T follicular helper cell (primary cell): Measurements from ENCODE around the gene PXN.
"Not testable (repeated sequence)": the region's sequence is repeated elsewhere in the genome, so short reads cannot be mapped to it uniquely, and the experiment has no call there.

Source experiments
- DNase-seq: peaks from one replicate; pipeline ENCODE4 v3.0.0-alpha.2; 2020; ENCODE audit warnings: low read depth

PXN gene

DNA sequence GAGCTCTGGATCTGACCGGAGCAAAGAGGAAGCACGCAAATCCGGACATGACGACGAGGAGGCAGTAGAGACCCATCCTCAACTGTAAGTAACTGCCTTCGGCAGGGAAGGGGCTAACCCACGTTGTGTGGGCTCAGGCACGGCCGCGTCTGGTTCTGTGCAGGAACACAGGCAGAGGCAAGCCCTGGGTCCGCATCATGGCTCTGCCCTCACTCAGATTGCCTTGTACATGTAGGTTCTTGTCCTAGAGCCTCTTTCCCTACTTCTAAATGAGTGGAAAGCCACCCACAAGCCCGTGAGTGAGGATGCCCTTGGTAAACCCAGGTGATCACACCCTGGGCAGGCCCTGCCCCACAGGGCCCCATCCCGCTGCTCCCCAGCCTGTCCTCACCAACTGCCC, 55.7 kb downstream of the PXN start:
- no peak for DNase-seq

DNA sequence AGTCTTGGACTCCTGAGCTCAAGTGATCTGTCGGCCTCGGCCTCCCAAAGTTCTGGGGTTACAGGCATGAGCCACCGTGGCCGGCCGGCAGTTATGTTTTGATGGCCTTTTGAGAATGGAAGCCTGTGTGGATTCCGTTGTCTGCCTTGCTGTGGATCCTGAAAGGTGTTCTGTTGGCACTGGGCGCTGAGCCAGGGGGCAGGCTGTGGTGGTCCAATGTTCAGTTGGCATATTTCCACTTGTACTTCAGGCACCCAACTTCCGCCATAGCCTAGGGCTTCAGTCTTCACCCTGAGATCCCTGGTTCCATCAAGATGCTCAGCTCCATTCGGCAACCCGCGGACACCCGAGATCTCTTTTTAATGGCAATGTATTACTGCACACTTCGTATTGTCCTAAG, 58.3 kb downstream of the PXN start:
- no peak for DNase-seq

DNA sequence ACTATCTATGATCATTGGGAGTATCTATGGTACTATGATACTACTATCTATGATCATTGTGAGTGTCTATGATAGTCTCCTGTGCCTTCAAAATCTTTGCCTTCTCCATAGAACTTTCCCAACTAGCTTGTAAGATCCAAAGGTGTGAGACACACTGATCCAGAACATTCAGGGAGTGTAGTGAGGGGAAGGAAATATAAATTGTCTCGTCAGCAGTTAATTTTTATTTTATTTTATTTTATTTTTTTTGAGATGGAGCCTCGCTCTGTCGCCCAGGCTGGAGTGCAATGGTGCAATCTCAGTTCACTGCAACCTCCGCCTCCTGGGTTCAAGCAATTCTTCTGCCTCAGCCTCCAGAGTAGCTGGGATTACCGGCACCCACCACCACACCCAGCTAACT, 58.7 kb downstream of the PXN start:
- DNase-seq = not testable (repeated sequence)

DNA sequence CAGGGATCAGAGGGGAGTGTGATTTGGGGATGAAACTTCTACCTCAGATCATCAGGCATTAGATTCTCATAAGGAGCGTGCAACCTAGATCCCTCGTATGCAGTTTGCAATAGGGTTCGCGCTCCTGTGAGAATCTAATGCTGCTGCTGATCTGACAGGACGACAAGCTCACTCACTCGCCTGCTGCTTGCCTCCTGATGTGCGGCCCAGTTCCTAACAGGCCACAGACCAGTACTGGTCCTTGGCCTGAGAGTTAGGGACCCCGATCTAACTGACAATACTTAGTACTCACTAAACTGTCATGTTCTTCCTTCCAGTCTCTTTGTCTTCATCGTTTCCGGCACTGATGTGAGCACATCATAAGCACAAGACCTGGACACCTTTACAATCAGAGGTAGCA, 59.3 kb downstream of the PXN start:
- no peak for DNase-seq

DNA sequence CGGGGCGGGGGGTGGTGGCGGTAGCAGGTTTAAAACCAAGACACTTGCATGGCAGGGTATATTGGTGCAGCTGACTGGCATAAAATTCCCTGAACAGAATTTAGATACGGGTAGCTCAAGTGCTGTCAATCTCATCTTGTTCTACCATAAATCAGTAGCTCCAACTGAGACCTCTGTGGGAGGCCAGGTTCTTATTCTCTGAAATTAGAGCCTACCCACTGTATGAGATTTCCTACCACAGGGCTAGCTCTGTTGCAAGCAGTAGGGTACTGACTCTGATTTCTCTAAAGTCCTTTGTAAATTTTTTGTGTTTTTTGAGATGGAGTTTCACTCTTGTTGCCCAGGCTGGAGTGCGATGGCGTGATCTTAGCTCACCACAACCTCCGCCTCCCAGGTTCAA, 61.4 kb downstream of the PXN start:
- no peak for DNase-seq

DNA sequence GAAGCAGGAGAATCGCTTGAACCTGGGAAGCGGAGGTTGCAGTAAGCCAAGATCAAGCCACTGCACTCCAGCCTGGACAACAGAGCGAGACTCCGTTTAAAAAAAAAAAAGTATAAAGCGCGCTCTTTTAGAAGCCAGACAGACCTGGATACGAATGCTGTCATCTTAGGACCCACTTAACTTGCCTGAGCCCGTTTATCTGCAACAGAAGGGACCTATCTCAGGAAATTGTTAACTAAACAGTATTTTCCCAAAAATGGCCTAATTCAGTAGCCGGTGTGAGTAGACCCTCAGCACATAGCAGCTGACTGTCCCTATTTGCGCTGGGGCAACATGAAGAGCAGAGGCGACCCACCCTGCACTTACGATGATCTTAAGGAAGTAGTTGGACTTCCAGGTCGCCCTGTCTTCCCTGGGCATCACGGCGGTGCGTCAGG, 65.1 kb downstream of the PXN start:
- DNase-seq = no peak

DNA sequence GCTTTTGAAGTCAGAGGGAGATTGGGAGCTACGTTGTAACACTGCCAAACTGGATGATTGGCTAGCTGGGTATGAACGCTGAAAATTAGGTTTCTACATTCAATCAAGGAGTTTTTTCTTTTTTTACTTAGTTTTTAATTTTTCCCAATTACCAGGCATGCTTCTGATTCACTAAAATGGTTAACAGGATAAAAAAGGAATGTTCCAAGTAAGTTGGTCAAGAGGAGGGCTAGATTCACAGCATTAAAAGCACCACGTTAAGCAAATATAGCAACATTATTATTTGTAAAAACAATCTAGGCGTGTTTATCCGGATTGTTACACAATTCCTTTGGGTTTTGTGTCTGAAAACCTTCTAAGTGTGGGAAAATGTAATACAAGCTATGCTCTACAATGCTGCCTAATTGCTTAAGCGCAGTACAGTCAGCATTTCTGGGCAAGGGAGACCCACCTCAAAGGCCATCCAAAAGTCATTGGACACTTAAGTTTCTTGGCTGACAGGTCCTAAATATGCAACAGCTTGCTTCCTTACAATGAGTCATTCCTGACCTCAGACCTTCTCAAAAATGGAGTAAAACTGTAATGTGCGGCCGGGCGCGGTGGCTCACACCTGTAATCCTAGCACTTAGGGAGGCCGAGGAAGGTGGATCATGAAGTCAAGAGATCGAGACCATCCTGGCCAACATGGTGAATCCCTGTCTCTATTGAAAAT, 65.8 kb downstream of the PXN start:
- no peak for DNase-seq

DNA sequence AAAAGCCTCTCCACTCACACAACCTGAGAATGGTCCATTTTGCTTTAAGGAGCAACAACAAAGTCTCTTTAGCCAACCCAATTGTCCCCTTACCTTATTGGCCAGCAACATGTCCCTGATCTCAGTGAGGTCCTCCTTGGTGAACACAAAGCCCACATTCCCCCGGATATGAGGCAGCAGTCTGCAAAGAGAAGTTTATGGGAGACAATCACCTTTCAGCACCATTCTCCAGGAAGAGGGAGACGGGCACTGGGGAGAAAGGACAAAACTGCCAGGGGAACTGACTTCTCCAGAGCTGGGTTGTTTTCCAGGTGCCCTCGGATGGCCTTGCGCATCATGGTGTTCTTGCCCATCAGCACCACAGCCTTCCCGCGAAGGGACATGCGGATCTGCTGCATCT, 66.5 kb downstream of the PXN start:
- no peak for DNase-seq

DNA sequence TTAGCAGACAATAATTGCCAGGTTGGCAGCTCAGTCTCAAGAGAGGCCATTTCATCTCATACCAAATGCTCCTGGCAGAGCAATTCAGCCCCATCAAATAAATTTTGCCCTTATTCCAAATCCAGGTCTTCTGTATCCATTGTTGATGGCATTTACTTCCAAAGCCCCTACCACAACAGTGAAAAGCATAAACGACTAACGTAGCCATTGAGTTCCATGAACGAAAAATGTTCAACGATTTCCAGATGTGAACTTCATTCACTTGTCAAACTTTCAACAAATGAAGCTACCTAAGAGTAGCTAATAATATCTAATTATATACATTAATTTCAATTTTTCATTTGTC, 68.0 kb downstream of the PXN start:
- no peak for DNase-seq

DNA sequence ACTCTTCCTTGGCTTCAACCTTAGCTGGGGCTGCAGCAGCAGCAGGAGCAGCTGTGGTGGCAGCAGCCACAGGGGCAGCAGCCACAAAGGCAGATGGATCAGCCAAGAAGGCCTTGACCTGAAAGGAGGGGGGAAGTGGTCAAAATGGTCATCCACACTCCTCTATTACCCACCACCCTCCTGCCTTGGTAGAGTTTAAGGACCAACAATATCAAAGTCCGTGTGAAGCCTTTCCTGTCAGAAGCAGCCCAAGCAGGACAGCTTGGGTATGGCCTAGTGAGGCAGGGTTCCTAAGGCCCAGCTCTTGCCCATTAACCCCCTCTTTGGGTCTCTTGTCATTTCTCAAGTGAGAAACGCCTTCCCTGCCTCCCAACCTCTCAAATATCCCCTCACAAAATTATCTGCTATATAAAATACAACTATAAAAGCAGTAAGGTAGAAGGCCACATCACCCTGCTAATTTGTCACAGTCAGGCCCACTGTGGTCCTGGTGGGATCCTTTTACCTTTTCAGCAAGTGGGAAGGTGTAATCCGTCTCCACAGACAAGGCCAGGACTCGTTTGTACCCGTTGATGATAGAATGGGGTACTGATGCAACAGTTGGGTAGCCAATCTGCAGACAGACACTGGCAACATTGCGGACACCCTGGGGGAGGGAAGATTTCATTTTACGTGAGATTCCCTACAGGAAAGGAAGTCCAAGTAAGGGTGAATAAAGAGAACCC, 68.6 kb downstream of the PXN start:
- not testable (repeated sequence) for DNase-seq

DNA sequence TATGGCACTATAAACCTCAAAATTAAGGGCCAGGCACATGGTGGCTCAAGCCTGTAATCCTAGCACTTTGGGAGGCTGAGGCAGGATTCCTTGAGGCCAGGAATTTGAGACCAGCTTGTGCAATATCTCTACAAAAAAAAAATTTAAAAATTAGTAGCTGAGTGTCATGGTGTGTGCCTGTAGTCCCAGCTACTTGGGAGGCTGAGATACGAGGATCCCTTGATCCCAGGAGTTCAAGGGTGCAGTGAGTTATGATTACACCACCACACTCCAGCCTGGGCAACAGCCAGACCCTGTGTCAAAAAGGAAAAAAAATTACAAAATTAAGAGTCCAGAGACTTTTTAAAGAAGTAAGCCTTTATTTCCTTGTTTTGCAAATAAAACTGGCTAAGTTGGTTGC, 69.2 kb downstream of the PXN start:
- DNase-seq = no peak

DNA sequence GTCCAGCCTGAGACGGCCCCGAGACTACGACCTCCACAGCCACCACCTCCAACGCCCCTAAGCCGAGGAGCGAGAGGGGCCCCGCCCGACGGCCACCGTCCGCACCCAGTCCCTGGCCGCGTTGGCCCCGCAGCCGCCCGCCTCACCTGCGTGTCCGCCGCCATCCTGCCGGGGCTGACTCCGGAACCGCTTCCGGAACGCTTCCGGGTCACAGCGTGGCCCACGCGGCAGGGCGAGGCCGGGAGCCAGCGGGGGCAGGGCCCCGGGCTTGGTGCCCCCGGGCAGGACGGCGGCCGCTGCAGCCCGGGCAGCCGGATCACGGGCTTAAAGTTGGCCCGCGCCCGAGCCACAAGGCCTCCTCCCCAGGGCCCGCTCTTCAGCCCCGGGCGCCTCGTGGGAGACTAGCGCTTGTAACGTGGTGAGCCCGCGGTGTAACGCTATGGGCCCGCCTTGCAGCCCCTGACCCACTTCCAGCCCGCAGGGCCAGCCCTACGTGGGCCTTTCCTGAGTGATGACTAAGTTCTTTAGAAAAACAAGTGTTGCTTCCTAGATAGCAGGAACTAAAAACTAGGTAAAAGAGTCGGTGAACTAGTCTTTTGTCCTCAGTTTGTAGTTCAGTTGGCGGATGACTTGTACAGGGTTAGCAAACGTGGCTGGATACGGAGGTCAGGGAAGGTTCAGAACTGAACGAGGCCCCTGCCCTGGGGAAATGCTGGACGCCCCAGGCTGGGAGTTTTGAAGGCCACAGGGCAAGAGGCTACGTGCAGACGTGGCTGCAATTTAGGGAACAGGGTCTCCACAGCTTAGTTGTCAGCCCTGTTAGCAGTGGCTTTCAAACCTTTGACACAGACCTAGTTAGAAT, 70.8 kb downstream of the PXN start, which contains the start of gene GCN1:
TSS of gene GCN1 (minus strand) at position 182 of the 862 bp plus-strand sequence. CDS start at position 164, 18 bp downstream.
- peak; percentile 81 for DNase-seq

DNA sequence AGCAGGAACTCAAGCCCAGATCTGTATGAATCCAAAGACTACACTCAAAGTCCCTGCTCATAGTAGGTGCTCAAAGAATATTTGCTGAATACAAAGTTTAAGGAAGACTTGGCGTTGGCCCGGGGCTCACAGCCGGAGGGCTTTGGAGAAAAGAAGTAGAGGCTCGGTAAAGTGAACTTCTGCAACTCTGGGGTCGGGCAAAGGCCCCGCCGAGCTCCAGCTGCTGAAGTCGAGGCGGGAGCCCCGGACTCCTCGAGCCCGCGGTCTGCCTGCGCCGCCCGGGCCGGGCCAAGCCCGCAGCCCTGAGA, 71.3 kb downstream of the PXN start:
- DNase-seq = no peak

DNA sequence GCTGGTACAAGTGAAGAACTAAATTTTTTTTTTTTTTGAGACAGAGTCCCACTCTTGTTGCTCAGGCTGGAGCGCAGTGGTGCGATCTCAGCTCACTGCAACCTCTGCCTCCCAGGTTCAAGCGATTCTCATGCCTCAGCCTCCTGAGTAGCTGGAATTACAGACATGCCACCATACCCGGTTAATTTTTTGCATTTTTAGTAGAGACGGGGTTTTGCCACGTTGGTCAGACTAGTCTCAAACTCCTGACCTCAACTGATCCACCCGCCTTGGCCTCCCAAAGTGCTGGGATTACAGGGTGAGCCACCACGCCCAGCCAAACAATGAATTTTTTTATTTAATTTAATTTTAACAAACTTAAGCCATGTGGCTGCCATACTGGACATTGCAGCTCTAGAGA, 72.2 kb downstream of the PXN start:
- DNase-seq = not testable (repeated sequence)

DNA sequence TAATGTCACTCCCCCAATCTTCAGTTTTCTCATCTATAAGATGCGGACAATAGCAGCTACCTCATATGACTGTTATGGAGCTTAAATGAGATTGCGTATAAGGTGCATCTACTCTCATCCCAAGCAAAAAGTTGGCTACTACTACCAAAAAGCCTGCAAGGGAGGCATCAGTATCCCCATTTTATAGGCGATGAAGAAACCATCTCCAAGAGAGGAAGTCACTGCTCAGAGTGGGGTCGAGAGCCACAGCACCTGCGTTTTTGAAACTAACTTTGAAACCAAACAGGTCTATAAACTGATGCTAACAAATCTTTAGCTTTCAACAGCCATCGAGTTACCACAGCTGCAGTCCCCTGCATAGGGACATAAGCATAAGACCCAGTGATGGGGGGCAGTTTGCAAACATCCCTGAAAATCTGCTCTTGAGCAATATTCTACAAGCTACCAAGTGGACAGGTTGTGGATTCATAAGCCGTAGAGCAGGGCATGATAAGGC, 74.5 kb downstream of the PXN start:
- no peak for DNase-seq

DNA sequence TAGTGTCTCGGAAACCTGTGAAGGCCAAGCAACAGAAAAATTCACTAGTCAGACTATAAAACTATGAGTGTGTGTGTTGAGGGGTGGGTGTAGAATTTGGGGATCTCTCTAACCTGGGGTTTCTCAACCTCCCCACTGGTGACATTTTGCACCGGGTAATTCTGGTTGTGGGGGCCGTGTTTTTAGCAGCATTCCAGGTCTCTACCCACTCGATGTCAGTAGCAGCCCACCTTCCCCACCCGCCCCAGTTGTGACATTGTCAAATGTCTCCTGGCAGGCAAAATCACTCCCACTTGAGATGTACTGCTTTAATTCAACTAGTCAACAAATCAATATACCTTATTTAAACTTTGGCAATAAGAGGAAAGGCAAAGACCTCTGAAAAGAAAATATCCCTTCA, 75.1 kb downstream of the PXN start:
- DNase-seq = no peak

DNA sequence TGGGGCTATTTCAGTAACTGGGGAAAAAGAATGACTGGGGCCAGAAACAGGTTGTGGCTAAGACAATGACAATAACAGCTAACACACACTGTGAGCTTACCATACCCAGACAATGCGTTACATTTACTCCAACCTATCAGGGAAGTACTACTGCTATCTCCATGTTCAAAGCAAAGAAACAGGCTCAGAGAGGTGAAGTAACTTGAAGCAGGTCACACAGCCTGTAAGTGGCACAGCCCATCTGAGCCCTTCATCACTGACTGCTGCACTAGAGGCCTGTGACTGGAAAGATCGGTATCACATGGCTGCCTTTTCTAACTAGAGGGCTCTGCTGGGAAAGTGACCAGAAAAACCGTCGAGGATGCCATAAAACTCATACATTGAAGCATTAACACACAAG, 78.9 kb downstream of the PXN start:
- DNase-seq = no peak

DNA sequence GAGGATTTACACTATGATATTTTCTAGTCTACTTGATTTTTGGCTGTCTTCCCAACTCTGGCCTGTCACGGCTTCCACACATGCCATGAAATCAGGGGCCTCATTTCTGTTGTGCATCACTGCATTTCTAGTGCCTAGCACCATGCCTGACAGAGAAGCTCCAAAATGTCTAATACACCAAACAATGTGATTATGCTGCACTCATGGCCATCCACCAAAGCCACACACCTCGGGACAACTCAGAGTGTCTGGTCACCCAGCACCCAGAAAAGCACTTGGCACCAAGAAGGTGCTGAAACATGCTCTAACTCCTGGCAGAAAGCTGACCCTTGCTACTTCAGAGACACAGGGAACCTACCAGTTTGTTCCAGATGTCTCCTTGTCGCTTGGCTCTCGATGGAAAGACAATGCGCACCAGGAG, 82.3 kb downstream of the PXN start:
- DNase-seq = no peak

DNA sequence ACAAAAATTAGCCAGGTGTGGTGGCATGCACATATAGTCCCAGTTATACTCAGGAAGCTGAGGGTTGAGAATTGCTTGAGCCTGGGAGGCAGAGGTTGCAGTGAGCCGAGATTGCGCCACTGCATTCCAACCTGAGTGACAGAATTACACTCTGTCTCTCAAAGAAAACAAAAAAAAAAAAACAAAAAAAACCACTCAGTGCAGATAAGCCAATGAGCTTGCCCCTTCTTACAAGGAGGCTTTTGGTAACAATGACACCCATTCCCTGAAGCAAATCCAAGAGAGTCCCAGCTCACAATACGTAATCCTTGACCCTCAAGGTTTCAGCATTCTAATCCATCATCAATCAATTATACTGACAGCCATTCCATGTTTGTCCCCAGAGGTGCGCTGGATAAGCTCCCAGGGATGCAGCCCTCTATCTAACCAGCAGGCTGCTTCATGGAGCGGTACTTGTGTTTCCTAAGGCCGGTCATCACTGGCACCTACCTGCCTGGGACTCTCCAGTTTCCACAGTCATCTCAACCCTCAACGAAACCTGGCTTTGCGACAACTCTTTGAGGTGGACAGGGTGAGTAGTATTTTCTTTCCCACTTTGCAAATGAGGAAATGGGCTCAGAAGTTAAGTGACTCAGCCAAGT, 83.4 kb downstream of the PXN start:
- DNase-seq = no peak

DNA sequence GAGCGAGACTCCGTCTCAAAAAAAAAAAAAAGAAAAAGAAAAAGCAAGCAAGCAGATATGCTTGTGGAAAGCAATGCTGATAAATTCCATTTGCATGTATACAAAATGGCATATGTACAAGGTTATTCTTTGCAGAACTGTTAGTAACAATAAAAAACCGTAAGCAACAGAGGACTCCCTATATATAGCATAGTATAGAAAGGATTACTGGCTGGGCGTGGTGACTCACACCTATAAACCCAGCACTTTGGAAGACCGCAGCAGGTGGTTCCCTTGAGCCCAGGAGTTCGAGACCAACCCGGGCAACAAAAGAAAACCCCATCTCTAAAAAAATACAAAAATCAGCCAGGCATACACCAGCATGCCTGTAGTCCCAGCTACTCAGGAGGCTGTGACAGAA, 84.6 kb downstream of the PXN start:
- DNase-seq = no peak

DNA sequence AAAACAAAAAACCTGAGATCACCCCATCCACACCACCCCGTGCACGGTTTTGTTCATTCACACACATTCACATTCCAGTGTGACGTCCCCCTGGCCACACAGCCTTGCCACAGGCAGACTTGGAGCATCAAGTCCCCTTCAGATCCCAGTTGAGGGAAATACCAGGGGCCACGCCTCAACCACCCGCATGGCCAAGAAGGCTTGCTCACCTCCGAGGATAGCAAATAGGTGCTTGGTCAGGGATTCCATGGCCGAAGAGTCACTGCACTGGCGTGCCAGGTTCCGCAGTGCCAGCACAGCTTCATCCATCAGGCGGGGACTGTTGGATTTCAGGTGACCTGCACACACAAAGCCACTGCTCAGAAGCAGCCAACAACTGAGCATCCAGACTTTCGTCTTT, 90.0 kb downstream of the PXN start:
- no peak for DNase-seq

DNA sequence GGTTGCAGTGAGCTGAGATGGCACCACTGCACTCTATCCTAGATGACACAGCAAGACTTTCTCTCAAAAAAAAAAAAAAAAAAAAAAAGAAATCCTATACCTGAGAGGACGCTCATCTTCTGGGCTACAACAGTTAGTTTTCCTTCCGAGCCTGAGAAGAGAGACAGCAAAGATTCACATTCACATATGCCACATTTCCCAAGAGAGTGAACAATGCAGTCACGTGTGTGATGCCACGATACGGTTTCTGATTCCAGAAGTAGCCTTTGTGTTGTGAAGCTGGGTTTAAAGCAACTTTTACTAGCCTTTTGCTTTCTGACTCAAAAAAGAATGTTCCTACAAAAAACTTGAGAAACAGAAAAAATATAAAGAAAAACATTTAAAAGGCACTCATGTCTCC, 90.5 kb downstream of the PXN start:
- DNase-seq = no peak
